Measurements from ENCODE around the gene MRPL24.
A peak's percentile ranks its signal among the peaks of the same experiment; 100 is the strongest.

Gene MRPL24

GRCh38 chr1:156708218-156708661 is 32.6 kb downstream of the MRPL24 start:
- no peak for TF ChIP-seq CTCF (IDR thresholded peaks at IDR 0.05; ENCODE audit: insufficient read depth, missing control alignments)
- DNase-seq (ENCODE audit: insufficient read length, low spot score) (no peak), FAIRE-seq (no peak)

GRCh38 chr1:156707417-156708217 is 33.3 kb downstream of the MRPL24 start:
- no peak for TF ChIP-seq CTCF (IDR thresholded peaks at IDR 0.05; ENCODE audit: insufficient read depth, missing control alignments)
- no peak for DNase-seq (ENCODE audit: insufficient read length, low spot score)
- FAIRE-seq: no peak

GRCh38 chr1:156706657-156707416 is 34.1 kb downstream of the MRPL24 start:
- no peak for DNase-seq (ENCODE audit: insufficient read length, low spot score)
- no peak for FAIRE-seq
- TF ChIP-seq CTCF (IDR thresholded peaks at IDR 0.05; ENCODE audit: insufficient read depth, missing control alignments): no peak

- DNase-seq (ENCODE audit: insufficient read length, low spot score) (peak; percentile 95), FAIRE-seq (no peak)
- peak; percentile 71 for TF ChIP-seq CTCF (IDR thresholded peaks at IDR 0.05; ENCODE audit: insufficient read depth, missing control alignments)
Measured at GRCh38 chr1:156705918-156706656, 34.8 kb downstream of the MRPL24 start.

- FAIRE-seq: no peak
- no peak for TF ChIP-seq CTCF (IDR thresholded peaks at IDR 0.05; ENCODE audit: insufficient read depth, missing control alignments)
- no peak for DNase-seq (ENCODE audit: insufficient read length, low spot score)
Measured at GRCh38 chr1:156705321-156705917, 35.5 kb downstream of the MRPL24 start, which contains the start of gene CRABP2. Gene CRABP2, minus strand, starts transcription at chr1:156705583. Its CDS starts 137 bp downstream, at chr1:156705446.

- DNase-seq (ENCODE audit: insufficient read length, low spot score) (no peak), FAIRE-seq (no peak)
- TF ChIP-seq CTCF (IDR thresholded peaks at IDR 0.05; ENCODE audit: insufficient read depth, missing control alignments): no peak
Measured at GRCh38 chr1:156704930-156705320, 36.0 kb downstream of the MRPL24 start.

Data from D721Med (cell line).